Stimulated activated CD4-positive, alpha-beta T cell treated with anti-CD3 and anti-CD28 coated beads, Interleukin-1b, Interleukin-23, amount 100 ng/mL, for 24 hours (primary cell): ENCODE results near the gene PMVK.
A peak's percentile ranks its signal among the peaks of the same experiment; 100 is the strongest.

Source experiments
- DNase-seq, 4 experiments: peaks; one replicate each; pipeline ENCODE4 v3.0.0-alpha.2; 2020; ENCODE audit warnings: low read depth in 4 of 4, low spot score in 1 of 4

PMVK gene

GRCh38 chr1:154967331-154967950, 30.9 kb upstream of the PMVK start:
- no peak for DNase-seq

- no peak for DNase-seq
Measured at GRCh38 chr1:154966111-154966510, 29.6 kb upstream of the PMVK start.

- no peak for DNase-seq
Measured at GRCh38 chr1:154964359-154964758, 27.8 kb upstream of the PMVK start.

- DNase-seq: no peak
Measured at GRCh38 chr1:154963643-154964042, 27.1 kb upstream of the PMVK start.

GRCh38 chr1:154962795-154963330, 26.3 kb upstream of the PMVK start:
- DNase-seq: no peak

- no peak for DNase-seq
Measured at GRCh38 chr1:154962156-154962749, 25.7 kb upstream of the PMVK start.

- DNase-seq: peak; percentile 57 to 88 (median 70)
Measured at GRCh38 chr1:154961207-154962155, 25.0 kb upstream of the PMVK start, which contains the start of gene PYGO2. TSS of gene PYGO2 (minus strand) at chr1:154961782. CDS start at chr1:154961576, 206 bp downstream.

GRCh38 chr1:154960446-154961136, 24.1 kb upstream of the PMVK start:
- DNase-seq: no peak

- DNase-seq: no peak
Measured at GRCh38 chr1:154959426-154959780, 22.9 kb upstream of the PMVK start.

- no peak for DNase-seq
Measured at GRCh38 chr1:154958681-154959425, 22.3 kb upstream of the PMVK start.

GRCh38 chr1:154958036-154958435, 21.5 kb upstream of the PMVK start:
- DNase-seq: no peak

GRCh38 chr1:154957091-154957657, 20.7 kb upstream of the PMVK start:
- no peak for DNase-seq

- no peak for DNase-seq
Measured at GRCh38 chr1:154956544-154956941, 20.0 kb upstream of the PMVK start.

- DNase-seq: peak in 3 of 4 experiments; percentile 49 to 69 (median 52)
Measured at GRCh38 chr1:154955718-154956543, 19.4 kb upstream of the PMVK start, which contains the start of gene PBXIP1. TSS of gene PBXIP1 (minus strand) at chr1:154956099. CDS start at chr1:154953721, 2,378 bp downstream.

- peak in 2 of 4 experiments; percentile 58 to 60 for DNase-seq
Measured at GRCh38 chr1:154955039-154955717, 18.7 kb upstream of the PMVK start.

- DNase-seq: no peak
Measured at GRCh38 chr1:154954541-154954940, 18.0 kb upstream of the PMVK start.

- no peak for DNase-seq
Measured at GRCh38 chr1:154953611-154954038, 17.1 kb upstream of the PMVK start.

- no peak for DNase-seq
Measured at GRCh38 chr1:154952664-154953063, 16.1 kb upstream of the PMVK start.
